ENCODE results near the gene BAIAP2L2.

The BAIAP2L2 gene

GRCh38 chr22:38133331-38133730 is 22.8 kb upstream of the BAIAP2L2 start:
- TF ChIP-seq TAF1 (IDR thresholded peaks at IDR 0.05; ENCODE audit: borderline replicate concordance, insufficient read depth, low read length) (no peak), REST (IDR thresholded peaks at IDR 0.05; ENCODE audit: insufficient read depth in 1 of 2, low read depth in 2 of 2, low read length in 2 of 2) (no peak), POLR2AphosphoS5 (IDR thresholded peaks at IDR 0.05; ENCODE audit: low read depth, low read length) (no peak), SIN3A (IDR thresholded peaks at IDR 0.05; ENCODE audit: borderline replicate concordance, insufficient read depth, low read length) (no peak), FOXP2 (optimal IDR thresholded peaks at IDR 0.05; ENCODE audit: borderline replicate concordance, extremely low read depth, extremely low read length, insufficient read depth) (no peak)

GRCh38 chr22:38132794-38133193 is 22.3 kb upstream of the BAIAP2L2 start:
- TF ChIP-seq POLR2AphosphoS5 (IDR thresholded peaks at IDR 0.05; ENCODE audit: low read depth, low read length) = no peak
- TF ChIP-seq FOXP2 (optimal IDR thresholded peaks at IDR 0.05; ENCODE audit: borderline replicate concordance, extremely low read depth, extremely low read length, insufficient read depth) = no peak
- no peak for TF ChIP-seq REST (IDR thresholded peaks at IDR 0.05; ENCODE audit: insufficient read depth in 1 of 2, low read depth in 2 of 2, low read length in 2 of 2)
- TF ChIP-seq TAF1 (IDR thresholded peaks at IDR 0.05; ENCODE audit: borderline replicate concordance, insufficient read depth, low read length) = no peak
- TF ChIP-seq SIN3A (IDR thresholded peaks at IDR 0.05; ENCODE audit: borderline replicate concordance, insufficient read depth, low read length) = no peak

- TF ChIP-seq REST (IDR thresholded peaks at IDR 0.05; ENCODE audit: insufficient read depth in 1 of 2, low read depth in 2 of 2, low read length in 2 of 2) (no peak), FOXP2 (optimal IDR thresholded peaks at IDR 0.05; ENCODE audit: borderline replicate concordance, extremely low read depth, extremely low read length, insufficient read depth) (no peak), POLR2AphosphoS5 (IDR thresholded peaks at IDR 0.05; ENCODE audit: low read depth, low read length) (no peak), TAF1 (IDR thresholded peaks at IDR 0.05; ENCODE audit: borderline replicate concordance, insufficient read depth, low read length) (no peak), SIN3A (IDR thresholded peaks at IDR 0.05; ENCODE audit: borderline replicate concordance, insufficient read depth, low read length) (no peak)
These were observed 21.7 kb upstream of the BAIAP2L2 start for GRCh38 chr22:38132136-38132535.

GRCh38 chr22:38131399-38131798 is 20.9 kb upstream of the BAIAP2L2 start:
- TF ChIP-seq FOXP2 (optimal IDR thresholded peaks at IDR 0.05; ENCODE audit: borderline replicate concordance, extremely low read depth, extremely low read length, insufficient read depth) = no peak
- TF ChIP-seq SIN3A (IDR thresholded peaks at IDR 0.05; ENCODE audit: borderline replicate concordance, insufficient read depth, low read length) = no peak
- TF ChIP-seq POLR2AphosphoS5 (IDR thresholded peaks at IDR 0.05; ENCODE audit: low read depth, low read length) = no peak
- no peak for TF ChIP-seq REST (IDR thresholded peaks at IDR 0.05; ENCODE audit: insufficient read depth in 1 of 2, low read depth in 2 of 2, low read length in 2 of 2)
- no peak for TF ChIP-seq TAF1 (IDR thresholded peaks at IDR 0.05; ENCODE audit: borderline replicate concordance, insufficient read depth, low read length)

- TF ChIP-seq REST (IDR thresholded peaks at IDR 0.05; ENCODE audit: insufficient read depth in 1 of 2, low read depth in 2 of 2, low read length in 2 of 2) = no peak
These were observed 19.4 kb upstream of the BAIAP2L2 start for GRCh38 chr22:38129856-38130255.

Data from PFSK-1 (cell line).